ENCODE data around the gene TMEM82. TPM values are rescaled to one million over a fixed set of nuclear protein-coding genes. Genes with fewer than 3 reads are reported as not detected.
A peak's percentile ranks its signal among the peaks of the same experiment; 100 is the strongest.

Gene TMEM82
- total RNA-seq, 2 donors from 2014 or later: not detected

DNA sequence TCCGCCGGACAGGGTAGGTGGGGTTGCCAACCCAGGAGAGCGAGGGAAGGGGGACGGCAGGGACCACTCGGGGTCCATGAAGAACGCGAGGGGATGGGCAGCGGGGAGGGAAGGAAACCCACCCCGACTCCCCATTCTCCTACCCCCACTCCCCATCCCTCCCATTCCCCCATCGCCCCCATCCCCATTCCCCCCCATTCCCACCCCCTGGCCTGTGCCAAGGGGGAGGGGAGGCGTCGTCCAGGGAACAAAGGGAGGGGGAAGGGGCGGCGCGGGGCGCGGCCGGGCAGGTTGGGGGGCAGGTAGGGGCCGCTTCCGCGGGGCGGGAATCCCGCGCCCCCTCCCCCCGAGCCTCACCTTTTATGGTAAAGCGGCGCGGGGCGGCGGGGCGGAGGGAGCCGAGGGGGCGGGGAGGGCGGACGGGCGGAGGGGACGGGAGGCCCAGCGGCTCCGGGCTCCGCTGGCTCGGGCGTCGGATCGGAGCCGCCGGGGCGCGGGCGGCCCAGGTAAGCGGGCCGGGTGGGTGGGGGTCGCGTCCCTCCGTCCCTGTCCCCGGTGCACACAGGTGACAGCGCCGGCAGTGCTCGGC, 16.1 kb downstream of the TMEM82 start, which contains the start of gene FBLIM1:
FBLIM1 (plus strand) TSS at position 453 of the 589 bp plus-strand sequence. CDS start 6,189 bp downstream, outside the sequence.
- Mint-ChIP-seq H3K9me3 (no peaks in the 10 kb centered on the region), H3K36me3 (no peaks in the 10 kb centered on the region), H3K27ac (no peak within 1 kb of the TSS)
- ATAC-seq (peak in 1 of 2 donors; percentile 41), DNase-seq (ENCODE audit: low spot score in 2 of 2) (no peak)

DNA sequence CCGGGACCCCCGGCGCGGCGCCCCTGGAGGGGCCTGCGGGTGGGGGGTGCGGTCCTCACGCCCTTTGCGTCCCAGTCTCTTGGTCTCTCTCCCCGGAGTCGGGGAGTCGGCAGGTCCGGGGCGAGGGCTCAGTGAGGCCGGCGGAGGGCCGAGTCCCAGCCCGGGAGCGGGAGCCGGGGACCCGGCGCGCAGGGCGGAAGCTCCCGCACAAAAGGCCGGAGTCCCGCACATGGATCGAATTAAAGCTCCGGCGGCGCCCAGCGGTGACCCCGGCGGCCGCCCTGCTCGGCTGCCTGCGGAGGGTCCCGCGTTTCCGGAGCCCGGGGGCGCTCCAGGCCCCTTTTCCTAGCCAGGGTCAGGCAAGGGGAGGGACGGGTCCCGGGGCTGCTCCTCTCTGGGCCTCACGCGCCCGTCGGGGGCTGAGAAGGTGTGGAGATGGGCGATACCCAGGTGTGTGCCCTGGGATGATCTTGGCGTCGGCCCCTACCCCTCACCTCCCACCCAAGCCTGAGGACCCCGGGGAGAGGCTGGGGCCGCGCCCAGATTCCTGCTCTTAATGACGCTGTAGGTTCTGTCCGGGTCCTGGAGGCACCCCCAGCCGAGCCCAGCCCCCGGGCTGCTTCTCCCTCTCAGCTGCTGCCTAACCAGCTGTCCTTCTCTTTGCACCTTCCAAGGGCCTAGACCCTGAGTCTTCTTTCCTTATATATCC, 16.8 kb downstream of the TMEM82 start:
- no peaks in the 10 kb centered on the region for H3K36me3 Mint-ChIP-seq
- ATAC-seq (peak in 1 of 2 donors; percentile 40), DNase-seq (ENCODE audit: low spot score in 2 of 2) (no peak)
- no peaks in the 10 kb centered on the region for H3K9me3 Mint-ChIP-seq
- no peak overlapping the region for H3K27ac Mint-ChIP-seq

DNA sequence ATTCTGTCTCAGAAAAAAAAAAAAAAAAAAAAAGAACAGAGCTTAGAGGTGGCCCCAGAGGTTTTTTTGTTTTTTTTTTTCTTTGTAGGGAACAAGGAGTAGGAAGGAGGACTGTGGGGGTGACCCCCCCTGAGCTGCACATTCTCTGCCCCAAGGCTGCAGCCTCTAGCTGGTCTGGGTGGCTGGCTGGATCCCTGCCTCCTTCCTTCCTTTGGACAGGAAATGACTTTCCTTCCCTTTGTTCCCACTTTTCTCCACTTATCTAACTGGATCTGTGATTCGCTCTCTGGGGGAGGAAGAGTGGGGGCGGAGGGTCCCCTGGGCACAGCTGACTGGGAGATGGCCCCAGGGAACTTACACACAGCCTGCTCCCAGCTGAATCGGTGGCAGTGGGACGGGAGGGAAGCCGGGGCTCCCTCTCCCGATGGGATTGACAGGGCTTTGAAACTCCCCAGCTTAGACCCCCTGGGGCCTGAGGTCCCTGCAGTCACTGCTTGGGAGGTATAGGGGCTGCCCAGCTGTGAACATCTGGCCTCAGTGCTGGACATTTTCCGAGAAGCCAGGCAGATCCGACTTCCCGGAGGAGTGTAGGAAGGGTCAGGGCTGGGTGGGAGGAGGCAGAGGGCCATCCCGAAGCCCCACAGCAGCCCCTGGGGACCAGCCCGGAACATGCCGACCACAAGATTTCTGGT, 18.4 kb downstream of the TMEM82 start:
- DNase-seq (ENCODE audit: low spot score in 2 of 2) (no peak), ATAC-seq (no peak)
- Mint-ChIP-seq H3K27ac (no peak overlapping the region), H3K9me3 (no peaks in the 10 kb centered on the region), H3K36me3 (no peaks in the 10 kb centered on the region)

GRCh38 chr1:15761366-15762128, 19.2 kb downstream of the TMEM82 start:
- H3K27ac Mint-ChIP-seq: no peak overlapping the region
- no peaks in the 10 kb centered on the region for H3K9me3 Mint-ChIP-seq
- ATAC-seq (no peak), DNase-seq (ENCODE audit: low spot score in 2 of 2) (no peak)
- no peaks in the 10 kb centered on the region for H3K36me3 Mint-ChIP-seq

DNA sequence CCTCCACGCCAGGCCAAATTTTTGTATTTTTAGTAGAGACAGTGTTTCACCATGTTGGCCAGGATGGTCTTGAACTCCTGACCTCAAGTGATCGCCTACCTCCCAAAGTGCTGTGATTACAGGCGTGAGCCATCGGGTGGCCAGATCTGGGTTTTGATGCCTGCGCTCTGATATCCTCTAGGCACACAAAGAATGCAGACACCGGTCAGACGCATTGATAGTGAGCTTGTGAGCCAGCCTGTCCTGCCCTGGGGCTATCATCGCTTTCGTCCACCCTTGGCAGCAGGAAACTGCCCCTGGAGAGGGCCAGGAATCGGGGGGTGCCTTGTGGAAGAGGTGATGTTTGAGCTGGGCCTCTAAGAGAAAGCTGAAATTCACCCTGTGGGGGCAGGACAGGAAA, 20.2 kb downstream of the TMEM82 start:
- ATAC-seq: no peak
- no peaks in the 10 kb centered on the region for H3K9me3 Mint-ChIP-seq
- no peaks in the 10 kb centered on the region for H3K36me3 Mint-ChIP-seq
- DNase-seq (ENCODE audit: low spot score in 2 of 2): no peak
- H3K27ac Mint-ChIP-seq: no peak overlapping the region

- no peaks in the 10 kb centered on the region for H3K9me3 Mint-ChIP-seq
- ATAC-seq: no peak
- H3K36me3 Mint-ChIP-seq: no peaks in the 10 kb centered on the region
- H3K27ac Mint-ChIP-seq: peak overlapping the region in 1 of 2 donors; percentile 82
- DNase-seq (ENCODE audit: low spot score in 2 of 2): no peak
Measured at GRCh38 chr1:15764269-15764764, 22.0 kb downstream of the TMEM82 start.

GRCh38 chr1:15764890-15765289, 22.6 kb downstream of the TMEM82 start:
- no peaks in the 10 kb centered on the region for H3K36me3 Mint-ChIP-seq
- ATAC-seq (no peak), DNase-seq (ENCODE audit: low spot score in 2 of 2) (no peak)
- peak overlapping the region in 1 of 2 donors; percentile 82 for H3K27ac Mint-ChIP-seq
- H3K9me3 Mint-ChIP-seq: no peaks in the 10 kb centered on the region

GRCh38 chr1:15765495-15766194, 23.3 kb downstream of the TMEM82 start:
- Mint-ChIP-seq H3K36me3 (no peaks in the 10 kb centered on the region), H3K27ac (no peak overlapping the region), H3K9me3 (no peaks in the 10 kb centered on the region)
- no peak for ATAC-seq
- DNase-seq (ENCODE audit: low spot score in 2 of 2): no peak

GRCh38 chr1:15767941-15768340, 25.6 kb downstream of the TMEM82 start:
- Mint-ChIP-seq H3K36me3 (no peaks in the 10 kb centered on the region), H3K9me3 (no peaks in the 10 kb centered on the region), H3K27ac (no peak overlapping the region)
- ATAC-seq (no peak), DNase-seq (ENCODE audit: low spot score in 2 of 2) (no peak)

GRCh38 chr1:15768388-15768787, 26.1 kb downstream of the TMEM82 start:
- DNase-seq (ENCODE audit: low spot score in 2 of 2) (no peak), ATAC-seq (no peak)
- H3K9me3 Mint-ChIP-seq: no peaks in the 10 kb centered on the region
- H3K36me3 Mint-ChIP-seq: no peaks in the 10 kb centered on the region
- no peak overlapping the region for H3K27ac Mint-ChIP-seq

DNA sequence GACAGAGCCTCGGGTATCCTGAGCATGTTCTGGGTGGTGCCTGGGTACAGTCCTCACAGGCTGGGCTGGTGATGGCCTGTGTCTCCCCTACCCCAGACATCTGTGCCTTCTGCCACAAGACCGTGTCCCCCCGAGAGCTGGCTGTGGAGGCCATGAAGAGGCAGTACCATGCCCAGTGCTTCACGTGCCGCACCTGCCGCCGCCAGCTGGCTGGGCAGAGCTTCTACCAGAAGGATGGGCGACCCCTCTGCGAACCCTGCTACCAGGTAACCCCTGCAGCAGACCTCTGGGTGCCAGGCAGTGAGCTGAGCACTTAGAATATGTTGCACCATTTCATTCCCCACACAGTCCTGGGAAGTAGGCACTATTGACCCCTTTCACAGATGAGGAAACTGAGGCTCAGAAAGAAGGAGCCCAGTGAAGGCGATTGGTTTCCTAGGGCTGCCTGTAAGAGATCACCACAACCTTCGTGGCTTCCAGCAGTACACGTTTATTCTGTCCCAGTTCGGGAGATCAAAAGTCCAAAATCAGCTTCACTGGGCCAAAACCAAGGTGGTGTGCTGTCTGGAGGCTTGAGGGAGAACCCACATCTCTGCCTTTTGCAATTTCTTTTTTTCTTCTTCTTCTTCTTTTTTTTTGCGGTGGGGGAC, 28.1 kb downstream of the TMEM82 start:
- no peak overlapping the region for H3K27ac Mint-ChIP-seq
- no peak for ATAC-seq
- H3K36me3 Mint-ChIP-seq: no peaks in the 10 kb centered on the region
- DNase-seq (ENCODE audit: low spot score in 2 of 2): no peak
- no peaks in the 10 kb centered on the region for H3K9me3 Mint-ChIP-seq

GRCh38 chr1:15771836-15772515, 29.7 kb downstream of the TMEM82 start:
- H3K27ac Mint-ChIP-seq: no peak overlapping the region
- ATAC-seq: no peak
- DNase-seq (ENCODE audit: low spot score in 2 of 2): no peak
- H3K9me3 Mint-ChIP-seq: no peaks in the 10 kb centered on the region
- H3K36me3 Mint-ChIP-seq: no peaks in the 10 kb centered on the region

DNA sequence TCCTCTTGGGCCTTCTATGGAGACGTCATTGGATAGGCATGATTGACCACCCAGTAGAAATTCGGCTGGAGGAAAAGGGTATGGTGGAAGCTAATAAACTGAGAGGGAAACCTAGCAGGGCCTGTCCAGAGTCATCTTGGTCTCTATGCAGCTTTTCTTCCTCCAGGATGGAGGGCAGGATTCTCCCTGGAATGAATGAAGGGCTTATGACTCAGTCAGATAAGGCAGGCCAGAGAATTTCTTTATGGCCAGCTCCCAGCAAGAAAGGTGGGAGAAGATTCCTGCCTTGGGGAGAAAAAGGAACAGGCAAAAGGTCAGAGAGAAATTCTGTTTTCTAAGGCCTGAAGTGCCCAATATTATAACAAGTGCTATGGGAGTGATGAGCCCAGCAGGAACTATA, 33.4 kb downstream of the TMEM82 start:
- H3K9me3 Mint-ChIP-seq: no peaks in the 10 kb centered on the region
- H3K27ac Mint-ChIP-seq: no peak overlapping the region
- no peaks in the 10 kb centered on the region for H3K36me3 Mint-ChIP-seq
- DNase-seq (ENCODE audit: low spot score in 2 of 2) (no peak), ATAC-seq (no peak)

DNA sequence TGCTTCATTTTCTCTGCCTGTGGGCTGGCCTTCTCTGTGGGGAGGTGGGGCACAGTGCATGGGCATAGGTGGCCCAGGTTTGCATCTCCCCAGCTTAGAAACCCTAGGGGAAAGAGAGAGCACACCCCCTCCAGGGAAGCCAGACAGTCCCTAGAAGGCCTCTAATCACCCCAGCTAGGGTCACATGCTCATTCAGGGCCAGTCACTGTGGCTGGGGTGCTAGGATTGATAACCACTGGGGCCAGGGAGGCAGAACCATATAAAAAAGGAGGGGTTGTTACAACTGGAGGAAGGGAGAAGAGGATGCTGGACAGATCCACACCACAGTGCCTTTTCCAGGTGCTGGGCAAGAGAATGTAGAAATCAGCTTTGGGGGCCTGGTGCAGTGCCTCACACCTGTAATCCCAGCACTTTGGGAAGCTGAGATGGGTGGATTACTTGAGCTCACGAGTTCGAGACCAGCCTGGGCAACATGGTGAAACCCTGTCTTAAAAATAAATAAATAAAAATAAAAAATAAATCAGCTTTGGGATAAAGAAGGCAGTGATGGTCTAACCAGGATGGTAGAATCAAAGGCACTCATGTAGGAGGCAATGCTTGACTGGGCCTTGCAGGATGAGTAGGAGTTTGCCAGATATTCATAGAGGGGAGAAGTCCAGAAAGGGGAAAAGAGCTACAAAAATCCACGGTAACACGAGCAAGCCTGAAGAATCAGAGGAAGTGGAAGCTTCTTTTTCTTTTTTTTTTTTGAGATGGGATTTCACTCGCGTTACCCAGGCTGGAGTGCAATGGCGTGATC, 35.8 kb downstream of the TMEM82 start:
- no peaks in the 10 kb centered on the region for H3K9me3 Mint-ChIP-seq

DNA sequence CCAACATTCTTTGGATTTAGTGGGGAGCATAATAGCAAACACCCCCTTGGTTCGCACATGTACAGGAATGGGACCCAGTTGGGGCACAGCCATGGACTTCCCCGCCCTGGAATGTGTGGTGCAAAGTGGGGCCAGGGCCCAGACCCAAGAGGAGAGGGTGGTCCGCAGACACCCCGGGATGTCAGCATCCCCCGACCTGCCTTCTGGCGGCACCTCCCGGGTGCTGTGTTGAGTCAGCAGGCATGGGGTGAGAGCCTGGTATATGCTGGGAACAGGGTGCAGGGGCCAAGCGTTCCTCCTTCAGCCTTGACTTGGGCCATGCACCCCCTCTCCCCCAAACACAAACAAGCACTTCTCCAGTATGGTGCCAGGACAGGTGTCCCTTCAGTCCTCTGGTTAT, 43.4 kb downstream of the TMEM82 start:
- H3K9me3 Mint-ChIP-seq: no peaks in the 10 kb centered on the region

More for the DNA sequence above, 35.8 kb downstream of the TMEM82 start:
- DNase-seq (ENCODE audit: low spot score in 2 of 2): no peak
- H3K27ac Mint-ChIP-seq: no peak overlapping the region
- ATAC-seq: no peak
- H3K36me3 Mint-ChIP-seq: no peaks in the 10 kb centered on the region

More for the DNA sequence above, 43.4 kb downstream of the TMEM82 start:
- ATAC-seq: no peak
- DNase-seq (ENCODE audit: low spot score in 2 of 2): no peak
- no peaks in the 10 kb centered on the region for H3K36me3 Mint-ChIP-seq
- H3K27ac Mint-ChIP-seq: no peak overlapping the region
